Right atrium auricular region (tissue), 2 donors: Measurements from ENCODE around the gene ELMO3. TPM values are rescaled to one million over a fixed set of nuclear protein-coding genes. Genes with fewer than 3 reads are reported as not detected.

Source experiments
- DNase-seq: peaks from one replicate; pipeline ENCODE4 v3.0.0-alpha.2; 2019; ENCODE audit warnings: low spot score
- H3K27ac ChIP-seq, 2 donors: fragments of 200-600 bp; sonication (generic); 1 replicate in 1 of 2; 2 replicates in 1 of 2; pipeline ENCODE4 v1.5.1; 2016 to 2019
- H3K27me3 ChIP-seq, 2 donors: fragments of 200-600 bp; sonication (generic); one replicate each; pipeline versions ENCODE4 v1.5.1 to v1.6.0; 2017 to 2019
- H3K36me3 ChIP-seq: fragments of 200-600 bp; sonication (generic); one replicate; pipeline ENCODE4 v1.5.1; 2016
- H3K4me1 ChIP-seq, 2 donors: fragments of 200-600 bp; sonication (generic); one replicate each; pipeline versions ENCODE4 v1.5.1 to v1.6.0; 2017 to 2019
- H3K4me3 ChIP-seq, 2 donors: fragments of 200-600 bp; sonication (generic); 1 replicate in 1 of 2; 2 replicates in 1 of 2; pipeline ENCODE4 v1.5.1; 2017 to 2019; ENCODE audit warnings: mild to moderate bottlenecking in 1 of 2, moderate library complexity in 1 of 2
- H3K9me3 ChIP-seq, 2 donors: fragments of 200-600 bp; sonication (generic); one replicate each; pipeline ENCODE4 v1.5.1; 2019
- CTCF ChIP-seq, 2 donors: fragments of 200-600 bp; sonication (generic); IDR thresholded peaks; one replicate each; pipeline ENCODE4 v1.5.1; 2019; ENCODE audit warnings: antibody characterized with exemption in 2 of 2
- total RNA-seq, 2 donors: library from RNA; depleted of rRNA; stranded (reverse); fragments of >200 nt; gene quantifications; one replicate each; pipeline ENCODE4 v1.1.0, GENCODE V29; 2016

ELMO3 gene
- total RNA-seq, 2 donors from 2014 or later: 0.37 to 2.2 TPM

- no peak for TF ChIP-seq CTCF (IDR thresholded peaks at IDR 0.05)
- no peaks in the 10 kb centered on the region for H3K4me1 ChIP-seq
- no peak for DNase-seq
- no peaks in the 10 kb centered on the region for H3K27me3 ChIP-seq
- H3K36me3 ChIP-seq: no peaks in the 10 kb centered on the region
- H3K27ac ChIP-seq: no peak overlapping the region
- H3K9me3 ChIP-seq: no peaks in the 10 kb centered on the region
- H3K4me3 ChIP-seq: no peak overlapping the region
These were observed 11.4 kb downstream of the ELMO3 start for GRCh38 chr16:67210069-67210937.

- Histone ChIP-seq H3K4me3 (no peak overlapping the region), H3K4me1 (peaks cover 0 to 12% of the 10 kb centered on the region in 2 donors), H3K27me3 (no peaks in the 10 kb centered on the region), H3K27ac (no peak overlapping the region), H3K9me3 (no peaks in the 10 kb centered on the region), H3K36me3 (no peaks in the 10 kb centered on the region)
- DNase-seq: no peak
- TF ChIP-seq CTCF (IDR thresholded peaks at IDR 0.05): no peak
These were observed 12.7 kb downstream of the ELMO3 start for GRCh38 chr16:67211674-67212073.

GRCh38 chr16:67212766-67213165 is 13.8 kb downstream of the ELMO3 start:
- Histone ChIP-seq H3K9me3 (no peaks in the 10 kb centered on the region), H3K36me3 (no peaks in the 10 kb centered on the region), H3K4me3 (no peak overlapping the region), H3K27me3 (no peaks in the 10 kb centered on the region), H3K27ac (no peak overlapping the region), H3K4me1 (peaks cover 0 to 22% of the 10 kb centered on the region in 2 donors)
- DNase-seq: no peak
- TF ChIP-seq CTCF (IDR thresholded peaks at IDR 0.05): no peak

- H3K36me3 ChIP-seq: no peaks in the 10 kb centered on the region
- no peaks in the 10 kb centered on the region for H3K27me3 ChIP-seq
- no peaks in the 10 kb centered on the region for H3K9me3 ChIP-seq
- H3K27ac ChIP-seq: no peak overlapping the region
- DNase-seq: no peak
- H3K4me3 ChIP-seq: no peak overlapping the region
- TF ChIP-seq CTCF (IDR thresholded peaks at IDR 0.05): no peak
- peaks cover 0 to 22% of the 10 kb centered on the region in 2 donors for H3K4me1 ChIP-seq
These were observed 14.5 kb downstream of the ELMO3 start for GRCh38 chr16:67213197-67214019.

GRCh38 chr16:67215706-67216105 is 16.8 kb downstream of the ELMO3 start:
- H3K27me3 ChIP-seq: no peaks in the 10 kb centered on the region
- no peaks in the 10 kb centered on the region for H3K36me3 ChIP-seq
- H3K4me3 ChIP-seq: no peak overlapping the region
- H3K9me3 ChIP-seq: no peaks in the 10 kb centered on the region
- no peak overlapping the region for H3K27ac ChIP-seq
- peaks cover 0 to 22% of the 10 kb centered on the region in 2 donors for H3K4me1 ChIP-seq
- TF ChIP-seq CTCF (IDR thresholded peaks at IDR 0.05): no peak
- no peak for DNase-seq
